Measurements from ENCODE around the gene KCNN4.

Gene KCNN4

GRCh38 chr19:43749152-43749551, 31.6 kb downstream of the KCNN4 start:
- TF ChIP-seq CTCF (IDR thresholded peaks at IDR 0.05; ENCODE audit: borderline replicate concordance, extremely low read depth, low read length, poor library complexity, severe bottlenecking): no peak
- Histone ChIP-seq H3K79me2 (ENCODE audit: insufficient read depth, low read length) (peaks cover 42% of the 10 kb centered on the region), H3K27ac (ENCODE audit: low read length) (no peak overlapping the region), H4K20me1 (ENCODE audit: insufficient read depth, low read length) (peaks cover 27% of the 10 kb centered on the region; the same call in 1 of the 2 replicates), H3K4me3 (ENCODE audit: low read depth in 1 of 2, low read length in 2 of 2) (no peak overlapping the region), H3K9ac (ENCODE audit: low read depth, low read length) (no peak overlapping the region), H3K9me3 (ENCODE audit: insufficient read depth, low read length, severe bottlenecking) (no peaks in the 10 kb centered on the region), H3K27me3 (ENCODE audit: insufficient read depth, low read length, poor library complexity) (no peaks in the 10 kb centered on the region), H3K4me1 (ENCODE audit: insufficient read depth, low read length) (peaks cover 23% of the 10 kb centered on the region), H3K4me2 (ENCODE audit: insufficient read depth, low read length) (no peak overlapping the region), H3K36me3 (ENCODE audit: insufficient read depth, low read length) (peaks cover 82% of the 10 kb centered on the region), H2AFZ (ENCODE audit: low read depth, low read length) (no peak overlapping the region)
- ATAC-seq (ENCODE audit: insufficient read depth, low read depth) (no peak), DNase-seq (no peak)

- H3K36me3 ChIP-seq (ENCODE audit: insufficient read depth, low read length): peaks cover 86% of the 10 kb centered on the region
Measured at GRCh38 chr19:43748685-43749084, 32.1 kb downstream of the KCNN4 start.

GRCh38 chr19:43748205-43748594, 32.6 kb downstream of the KCNN4 start:
- TF ChIP-seq CTCF (IDR thresholded peaks at IDR 0.05; ENCODE audit: borderline replicate concordance, extremely low read depth, low read length, poor library complexity, severe bottlenecking) (no peak), EZH2 (IDR thresholded peaks at IDR 0.05; ENCODE audit: borderline replicate concordance, low read depth, low read length, severe bottlenecking) (no peak)
- peaks cover 24% of the 10 kb centered on the region; the same call in 1 of the 2 replicates for H4K20me1 ChIP-seq (ENCODE audit: insufficient read depth, low read length)
- H3K9me3 ChIP-seq (ENCODE audit: insufficient read depth, low read length, severe bottlenecking): no peaks in the 10 kb centered on the region
- H3K4me3 ChIP-seq (ENCODE audit: low read depth in 1 of 2, low read length in 2 of 2): no peak overlapping the region
- no peaks in the 10 kb centered on the region for H3K27me3 ChIP-seq (ENCODE audit: insufficient read depth, low read length, poor library complexity)
- H3K36me3 ChIP-seq (ENCODE audit: insufficient read depth, low read length): peaks cover 90% of the 10 kb centered on the region
- no peak overlapping the region for H3K4me2 ChIP-seq (ENCODE audit: insufficient read depth, low read length)
- no peak overlapping the region for H2AFZ ChIP-seq (ENCODE audit: low read depth, low read length)
- peaks cover 14% of the 10 kb centered on the region for H3K4me1 ChIP-seq (ENCODE audit: insufficient read depth, low read length)
- no peak overlapping the region for H3K9ac ChIP-seq (ENCODE audit: low read depth, low read length)
- no peak overlapping the region for H3K27ac ChIP-seq (ENCODE audit: low read length)
- ATAC-seq (ENCODE audit: insufficient read depth, low read depth) (no peak), DNase-seq (no peak)
- H3K79me2 ChIP-seq (ENCODE audit: insufficient read depth, low read length): peaks cover 32% of the 10 kb centered on the region

More at GRCh38 chr19:43748685-43749084, 32.1 kb downstream of the KCNN4 start:
- ATAC-seq (ENCODE audit: insufficient read depth, low read depth) (no peak), DNase-seq (no peak)
- TF ChIP-seq CTCF (IDR thresholded peaks at IDR 0.05; ENCODE audit: borderline replicate concordance, extremely low read depth, low read length, poor library complexity, severe bottlenecking) (no peak), EZH2 (IDR thresholded peaks at IDR 0.05; ENCODE audit: borderline replicate concordance, low read depth, low read length, severe bottlenecking) (no peak)
- Histone ChIP-seq H3K27me3 (ENCODE audit: insufficient read depth, low read length, poor library complexity) (no peaks in the 10 kb centered on the region), H3K27ac (ENCODE audit: low read length) (no peak overlapping the region), H3K4me3 (ENCODE audit: low read depth in 1 of 2, low read length in 2 of 2) (no peak overlapping the region), H3K79me2 (ENCODE audit: insufficient read depth, low read length) (peaks cover 37% of the 10 kb centered on the region), H4K20me1 (ENCODE audit: insufficient read depth, low read length) (peaks cover 26% of the 10 kb centered on the region; the same call in 1 of the 2 replicates), H3K4me1 (ENCODE audit: insufficient read depth, low read length) (peaks cover 19% of the 10 kb centered on the region), H3K4me2 (ENCODE audit: insufficient read depth, low read length) (no peak overlapping the region), H3K9me3 (ENCODE audit: insufficient read depth, low read length, severe bottlenecking) (no peaks in the 10 kb centered on the region), H3K9ac (ENCODE audit: low read depth, low read length) (no peak overlapping the region), H2AFZ (ENCODE audit: low read depth, low read length) (no peak overlapping the region)

Data from DND-41 (cell line).